SK-N-MC (cell line): ENCODE data around the gene SLC6A6.

ENCODE experiments used
- DNase-seq: peaks from one replicate; pipeline ENCODE4 v3.0.0-alpha.2; 2011; ENCODE audit warnings: low read depth, low spot score
- H3K27ac ChIP-seq: fragments of 200-600 bp; sonication (generic); 2 replicates; pipeline ENCODE4 v1.5.1; 2016; ENCODE audit warnings: mixed run types
- H3K36me3 ChIP-seq: fragments of 200-600 bp; sonication (generic); 2 replicates; pipeline ENCODE4 v1.6.1; 2017; ENCODE audit warnings: antibody characterized with exemption, low read length, mixed read lengths; ENCODE audit not compliant: insufficient read depth
- H3K4me3 ChIP-seq: fragments of 200-600 bp; sonication (generic); 2 replicates; pipeline ENCODE4 v1.5.1; 2016
- H3K9ac ChIP-seq: fragments of 200-600 bp; sonication (generic); 2 replicates; pipeline ENCODE4 v1.8.0; 2017; ENCODE audit warnings: mixed run types, mixed read lengths; ENCODE audit not compliant: insufficient read length
- H3K9me3 ChIP-seq: fragments of 200-600 bp; sonication (generic); 2 replicates; pipeline ENCODE4 v1.6.1; 2017; ENCODE audit warnings: low read depth, mild to moderate bottlenecking, antibody characterized with exemption, low read length, moderate library complexity, mixed read lengths
- EZH2 ChIP-seq: fragments of 200-600 bp; sonication (generic); IDR thresholded peaks from one replicate; pipeline ENCODE4 v1.6.1; 2017; ENCODE audit warnings: antibody characterized with exemption
- FOXP2 ChIP-seq: optimal IDR thresholded peaks from 2 replicates; pipeline ENCODE3; 2011; ENCODE audit warnings: mild to moderate bottlenecking, moderate library complexity; ENCODE audit not compliant: insufficient read depth; ENCODE audit errors: extremely low read length, control extremely low read depth
- POLR2AphosphoS5 ChIP-seq: IDR thresholded peaks from 2 replicates; pipeline ENCODE4 v1.6.1; 2012; ENCODE audit warnings: mild to moderate bottlenecking, low read depth, low read length, borderline replicate concordance

SLC6A6 gene

GRCh38 chr3:14377044-14377837 lies 25.2 kb upstream of the SLC6A6 start:
- Histone ChIP-seq H3K36me3 (no peaks in the 10 kb centered on the region), H3K27ac (no peak overlapping the region), H3K9me3 (no peaks in the 10 kb centered on the region), H3K9ac (no peak overlapping the region), H3K4me3 (no peak overlapping the region)
- TF ChIP-seq POLR2AphosphoS5, result no peak
- no peak for TF ChIP-seq EZH2
- TF ChIP-seq FOXP2, result no peak
- no peak for DNase-seq

DNA sequence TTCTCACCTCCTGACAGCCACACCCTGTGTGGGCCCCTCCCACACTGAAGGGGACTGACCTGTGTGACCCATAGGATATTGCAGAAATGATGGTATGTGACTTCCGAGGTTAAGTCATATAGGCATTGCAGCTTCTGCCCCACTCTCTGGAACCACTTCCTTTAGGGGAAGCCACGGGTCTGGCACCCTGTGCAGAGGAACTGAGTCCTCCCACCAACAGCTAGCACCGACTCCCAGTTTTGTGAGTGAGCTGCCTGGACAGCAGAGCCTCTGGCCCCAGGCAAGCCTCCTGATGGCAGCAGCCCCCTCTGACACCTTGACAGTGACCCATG lies 24.6 kb upstream of the SLC6A6 start:
- no peak overlapping the region for H3K4me3 ChIP-seq
- DNase-seq, result no peak
- H3K36me3 ChIP-seq, result no peaks in the 10 kb centered on the region
- H3K9ac ChIP-seq, result no peak overlapping the region
- no peak for TF ChIP-seq POLR2AphosphoS5
- TF ChIP-seq FOXP2, result no peak
- no peak for TF ChIP-seq EZH2
- no peaks in the 10 kb centered on the region for H3K9me3 ChIP-seq
- no peak overlapping the region for H3K27ac ChIP-seq

DNA sequence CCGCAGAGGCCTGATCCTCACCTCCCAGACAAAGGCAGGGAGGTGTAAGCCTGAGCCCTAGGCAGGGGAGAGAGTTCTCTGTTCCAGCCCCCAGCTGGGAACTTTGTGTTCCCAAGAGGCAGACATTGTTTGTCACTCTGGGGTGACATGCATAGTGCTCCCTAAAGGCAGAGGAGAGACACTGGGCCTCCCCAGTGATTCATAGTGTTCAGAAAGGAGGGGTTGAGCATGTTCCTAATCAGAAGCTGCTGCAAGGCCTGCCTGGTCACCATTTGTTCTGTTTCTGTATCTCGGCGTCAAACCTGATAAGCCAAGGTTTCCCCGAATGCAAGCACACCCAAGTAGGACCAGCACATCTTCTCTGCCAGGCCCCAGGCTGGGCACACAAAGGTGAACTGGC lies 24.0 kb upstream of the SLC6A6 start:
- no peaks in the 10 kb centered on the region for H3K36me3 ChIP-seq
- H3K4me3 ChIP-seq, result no peak overlapping the region
- H3K27ac ChIP-seq, result no peak overlapping the region
- no peak for DNase-seq
- H3K9ac ChIP-seq, result no peak overlapping the region
- TF ChIP-seq FOXP2 (no peak), POLR2AphosphoS5 (no peak), EZH2 (no peak)
- no peaks in the 10 kb centered on the region for H3K9me3 ChIP-seq

DNA sequence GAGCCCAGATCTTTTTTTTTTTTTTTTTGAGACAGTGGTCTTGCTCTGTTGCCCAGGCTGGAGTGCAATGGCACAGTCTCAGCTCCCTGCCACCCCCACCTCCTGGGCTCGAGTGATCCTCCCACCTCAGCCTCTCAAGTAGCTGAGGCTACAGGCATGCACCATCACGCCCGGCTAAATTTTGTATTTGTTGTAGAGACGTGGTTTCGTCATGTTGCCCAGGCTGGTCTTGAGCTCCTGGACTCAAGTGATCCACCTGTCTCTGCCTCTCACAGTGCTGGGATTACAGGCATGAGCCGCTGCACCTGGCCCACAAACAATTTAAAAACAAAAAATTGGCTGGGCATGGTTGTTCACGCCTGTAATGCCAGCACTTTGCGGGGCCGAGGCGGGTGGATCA lies 22.6 kb upstream of the SLC6A6 start:
- Histone ChIP-seq H3K9ac (no peak overlapping the region), H3K27ac (no peak overlapping the region)
- DNase-seq, result no peak

GRCh38 chr3:14386254-14386653 lies 16.2 kb upstream of the SLC6A6 start:
- H3K27ac ChIP-seq, result no peak overlapping the region
- no peaks in the 10 kb centered on the region for H3K36me3 ChIP-seq
- no peaks in the 10 kb centered on the region for H3K9me3 ChIP-seq
- no peak overlapping the region for H3K9ac ChIP-seq
- no peak for DNase-seq
- TF ChIP-seq POLR2AphosphoS5 (no peak), EZH2 (no peak), FOXP2 (no peak)
- no peak overlapping the region for H3K4me3 ChIP-seq

More for the DNA sequence above, 22.6 kb upstream of the SLC6A6 start:
- Histone ChIP-seq H3K4me3 (no peak overlapping the region), H3K36me3 (no peaks in the 10 kb centered on the region), H3K9me3 (no peaks in the 10 kb centered on the region)
- TF ChIP-seq FOXP2 (no peak), EZH2 (no peak), POLR2AphosphoS5 (no peak)

DNA sequence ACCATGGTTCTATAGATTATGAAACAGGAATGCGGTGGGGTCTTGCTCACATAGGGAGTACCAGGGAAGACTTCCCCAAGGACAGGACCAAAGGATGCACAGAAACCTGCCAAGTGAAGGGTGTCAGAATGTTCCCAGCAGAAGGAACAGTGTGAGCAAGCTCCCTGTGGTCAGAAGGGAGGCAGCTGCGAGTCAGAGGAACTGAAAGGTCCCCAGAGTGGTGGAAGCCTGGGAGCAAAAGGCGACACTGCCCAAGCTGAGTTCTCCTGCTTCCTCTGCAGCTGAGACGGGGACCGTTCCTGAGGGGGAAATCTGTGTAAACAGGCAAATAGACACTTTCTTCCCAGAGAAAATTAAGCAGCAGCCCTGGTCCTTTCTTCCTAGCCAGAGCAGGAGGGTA lies 14.2 kb upstream of the SLC6A6 start:
- Histone ChIP-seq H3K4me3 (no peak overlapping the region), H3K27ac (no peak overlapping the region), H3K36me3 (no peaks in the 10 kb centered on the region), H3K9ac (no peak overlapping the region), H3K9me3 (no peaks in the 10 kb centered on the region)
- TF ChIP-seq FOXP2 (no peak), POLR2AphosphoS5 (no peak), EZH2 (no peak)
- no peak for DNase-seq

DNA sequence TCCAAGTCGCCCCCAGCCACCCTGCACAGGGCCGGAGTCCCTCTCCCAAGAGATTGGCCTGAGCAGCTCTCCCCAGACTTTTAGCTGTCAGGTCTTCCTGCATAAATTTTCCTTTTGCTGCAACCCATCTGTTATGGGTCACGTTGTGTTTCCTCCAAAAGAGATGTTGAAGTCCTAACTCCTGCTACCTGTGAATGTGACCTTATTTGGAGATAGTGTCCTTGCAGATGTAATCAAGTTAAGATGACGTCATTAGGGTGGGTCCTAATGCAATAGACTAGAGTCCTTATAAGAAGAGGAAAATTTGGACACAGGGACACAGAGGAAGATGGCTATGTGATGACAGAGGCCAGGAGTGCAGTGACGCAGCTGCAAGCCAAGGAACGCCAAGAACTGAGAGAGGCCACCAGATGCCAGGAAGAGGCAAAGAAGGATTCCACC lies 13.2 kb upstream of the SLC6A6 start:
- H3K27ac ChIP-seq, result no peak overlapping the region
- H3K9me3 ChIP-seq, result no peaks in the 10 kb centered on the region
- TF ChIP-seq POLR2AphosphoS5 (no peak), EZH2 (no peak), FOXP2 (no peak)
- no peak overlapping the region for H3K9ac ChIP-seq
- no peaks in the 10 kb centered on the region for H3K36me3 ChIP-seq
- H3K4me3 ChIP-seq, result no peak overlapping the region
- no peak for DNase-seq

DNA sequence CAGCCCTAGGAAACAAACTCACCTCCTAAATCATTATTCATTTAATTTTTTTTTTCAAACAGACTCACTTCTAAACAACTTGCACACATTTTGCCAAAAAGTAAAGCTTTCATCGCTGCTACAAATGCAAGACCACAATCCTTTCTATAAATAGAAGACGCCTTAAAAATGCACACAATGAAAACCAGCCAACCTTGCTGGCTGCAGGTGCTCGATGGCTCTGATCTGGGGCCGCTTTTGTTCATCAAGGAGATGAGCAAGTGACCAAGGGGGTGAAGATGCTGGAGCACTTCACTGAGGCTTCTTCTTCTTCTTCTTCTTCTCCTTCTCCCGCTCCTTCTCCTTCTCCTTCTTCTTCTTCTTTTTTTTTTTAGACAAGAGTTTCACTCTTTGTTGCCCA lies 12.7 kb upstream of the SLC6A6 start:
- H3K27ac ChIP-seq, result no peak overlapping the region
- no peaks in the 10 kb centered on the region for H3K36me3 ChIP-seq
- no peak overlapping the region for H3K9ac ChIP-seq
- H3K4me3 ChIP-seq, result no peak overlapping the region
- TF ChIP-seq POLR2AphosphoS5, result no peak
- TF ChIP-seq FOXP2, result no peak
- no peak for TF ChIP-seq EZH2
- DNase-seq, result no peak
- H3K9me3 ChIP-seq, result no peaks in the 10 kb centered on the region

DNA sequence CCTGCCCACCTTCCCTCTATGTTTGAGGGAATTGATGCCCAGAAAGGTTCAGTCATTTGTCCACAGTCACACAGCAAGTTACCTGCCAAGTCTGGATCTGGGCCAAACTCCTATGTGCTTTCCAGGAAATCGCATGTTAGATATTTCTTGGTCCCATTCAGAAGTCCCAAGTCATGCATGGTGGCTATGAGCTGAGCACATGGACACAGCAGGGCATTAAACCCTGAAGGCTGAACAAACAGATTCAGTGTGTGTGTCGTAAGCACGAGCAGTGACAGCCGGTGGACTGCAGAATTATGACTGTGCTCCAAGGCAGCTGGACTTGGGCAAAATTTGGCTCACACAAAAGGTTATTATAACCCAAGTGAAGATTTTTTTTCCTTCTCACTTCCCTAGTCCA lies 11.4 kb upstream of the SLC6A6 start:
- Histone ChIP-seq H3K9ac (no peak overlapping the region), H3K27ac (no peak overlapping the region), H3K4me3 (no peak overlapping the region), H3K9me3 (no peaks in the 10 kb centered on the region), H3K36me3 (no peaks in the 10 kb centered on the region)
- no peak for DNase-seq
- TF ChIP-seq EZH2 (no peak), POLR2AphosphoS5 (no peak), FOXP2 (no peak)
